ENCODE measurements around the gene LNPK. TPM values are rescaled to one million over a fixed set of nuclear protein-coding genes. Genes with fewer than 3 reads are reported as not detected.

LNPK gene
- total and polyA plus RNA-seq, 4 donors: 4.7 to 48.2 (median 16.7) TPM

DNA sequence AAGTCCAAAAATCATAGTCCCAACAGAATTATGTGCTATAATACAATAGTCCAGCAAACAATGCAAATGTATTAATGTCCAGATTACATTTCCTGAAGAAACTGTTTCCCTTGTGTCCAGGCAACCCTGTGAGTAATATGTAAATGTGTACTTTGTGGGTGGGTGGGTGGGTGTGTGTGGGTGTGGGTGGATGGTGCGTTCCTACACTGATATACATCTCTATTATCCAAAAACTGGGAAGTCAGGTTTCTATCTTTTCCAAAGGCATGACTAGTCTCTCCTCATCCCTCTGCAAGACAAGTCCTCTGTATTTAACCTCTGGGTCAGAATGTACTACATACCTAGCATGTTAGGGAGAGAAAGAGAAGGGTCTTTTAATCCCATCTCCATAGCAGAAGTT, 71.6 kb downstream of the LNPK start:
- Histone ChIP-seq H3K27ac (ENCODE audit: low read depth in 1 of 2, low read length in 1 of 2) (no peak overlapping the region), H3K4me1 (ENCODE audit: control insufficient read depth in 5 of 5, insufficient read depth in 5 of 5, low read length in 5 of 5) (peaks cover 0 to 11% (median 0%) of the 10 kb centered on the region in 5 donors), H3K4me3 (no peak overlapping the region), H3K27me3 (ENCODE audit: control insufficient read depth in 3 of 3, insufficient read depth in 3 of 3, low read length in 2 of 3) (no peaks in the 10 kb centered on the region), H3K36me3 (ENCODE audit: control insufficient read depth in 4 of 4, insufficient read depth in 4 of 4, low read length in 4 of 4) (peaks cover 2 to 8% (median 4%) of the 10 kb centered on the region in 4 donors), H3K9ac (ENCODE audit: insufficient read depth in 1 of 2, low read length in 2 of 2) (no peak overlapping the region), H3K9me3 (ENCODE audit: control insufficient read depth in 4 of 4, insufficient read depth in 3 of 4, low read length in 3 of 4) (no peaks in the 10 kb centered on the region)
- ATAC-seq (ENCODE audit: insufficient read depth, low FRiP score) (no peak), DNase-seq (no peak)
- 87 to 91% methylated on average over 1 of the region's 1 CpG for WGBS, 2 donors
- TF ChIP-seq, protein P1, sequence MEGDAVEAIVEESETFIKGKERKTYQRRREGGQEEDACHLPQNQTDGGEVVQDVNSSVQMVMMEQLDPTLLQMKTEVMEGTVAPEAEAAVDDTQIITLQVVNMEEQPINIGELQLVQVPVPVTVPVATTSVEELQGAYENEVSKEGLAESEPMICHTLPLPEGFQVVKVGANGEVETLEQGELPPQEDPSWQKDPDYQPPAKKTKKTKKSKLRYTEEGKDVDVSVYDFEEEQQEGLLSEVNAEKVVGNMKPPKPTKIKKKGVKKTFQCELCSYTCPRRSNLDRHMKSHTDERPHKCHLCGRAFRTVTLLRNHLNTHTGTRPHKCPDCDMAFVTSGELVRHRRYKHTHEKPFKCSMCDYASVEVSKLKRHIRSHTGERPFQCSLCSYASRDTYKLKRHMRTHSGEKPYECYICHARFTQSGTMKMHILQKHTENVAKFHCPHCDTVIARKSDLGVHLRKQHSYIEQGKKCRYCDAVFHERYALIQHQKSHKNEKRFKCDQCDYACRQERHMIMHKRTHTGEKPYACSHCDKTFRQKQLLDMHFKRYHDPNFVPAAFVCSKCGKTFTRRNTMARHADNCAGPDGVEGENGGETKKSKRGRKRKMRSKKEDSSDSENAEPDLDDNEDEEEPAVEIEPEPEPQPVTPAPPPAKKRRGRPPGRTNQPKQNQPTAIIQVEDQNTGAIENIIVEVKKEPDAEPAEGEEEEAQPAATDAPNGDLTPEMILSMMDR (IDR thresholded peaks at IDR 0.05; ENCODE audit: control extremely low read depth, extremely low read depth): no peak

- H3K27me3 ChIP-seq (ENCODE audit: control insufficient read depth in 3 of 3, insufficient read depth in 3 of 3, low read length in 2 of 3): no peaks in the 10 kb centered on the region
- no peak for DNase-seq
- TF ChIP-seq, protein P1 (IDR thresholded peaks at IDR 0.05; ENCODE audit: control extremely low read depth, extremely low read depth): no peak
- peak overlapping the region in 1 of 2 donors; percentile 1 for H3K27ac ChIP-seq (ENCODE audit: low read depth in 1 of 2, low read length in 1 of 2)
- ATAC-seq (ENCODE audit: insufficient read depth, low FRiP score): no peak
- peaks cover 3 to 7% (median 4%) of the 10 kb centered on the region in 4 donors for H3K36me3 ChIP-seq (ENCODE audit: control insufficient read depth in 4 of 4, insufficient read depth in 4 of 4, low read length in 4 of 4)
- no peak overlapping the region for H3K4me3 ChIP-seq
- H3K4me1 ChIP-seq (ENCODE audit: control insufficient read depth in 5 of 5, insufficient read depth in 5 of 5, low read length in 5 of 5): peaks cover 0 to 15% (median 0%) of the 10 kb centered on the region in 5 donors
- 87 to 89% methylated on average over 5 of the region's 5 CpGs for WGBS, 2 donors
- H3K9me3 ChIP-seq (ENCODE audit: control insufficient read depth in 4 of 4, insufficient read depth in 3 of 4, low read length in 3 of 4): no peaks in the 10 kb centered on the region
- no peak overlapping the region for H3K9ac ChIP-seq (ENCODE audit: insufficient read depth in 1 of 2, low read length in 2 of 2)
These were observed 72.2 kb downstream of the LNPK start for GRCh38 chr2:175929850-175930249.

GRCh38 chr2:175926272-175926671, 75.8 kb downstream of the LNPK start:
- Histone ChIP-seq H3K4me1 (ENCODE audit: control insufficient read depth in 5 of 5, insufficient read depth in 5 of 5, low read length in 5 of 5) (peaks cover 0 to 10% (median 0%) of the 10 kb centered on the region in 5 donors), H3K27ac (ENCODE audit: low read depth in 1 of 2, low read length in 1 of 2) (no peak overlapping the region), H3K27me3 (ENCODE audit: control insufficient read depth in 3 of 3, insufficient read depth in 3 of 3, low read length in 2 of 3) (no peaks in the 10 kb centered on the region), H3K9me3 (ENCODE audit: control insufficient read depth in 4 of 4, insufficient read depth in 3 of 4, low read length in 3 of 4) (no peaks in the 10 kb centered on the region), H3K9ac (ENCODE audit: insufficient read depth in 1 of 2, low read length in 2 of 2) (no peak overlapping the region), H3K4me3 (no peak overlapping the region), H3K36me3 (ENCODE audit: control insufficient read depth in 4 of 4, insufficient read depth in 4 of 4, low read length in 4 of 4) (peaks cover 3 to 7% (median 3%) of the 10 kb centered on the region in 4 donors)
- ATAC-seq (ENCODE audit: insufficient read depth, low FRiP score) (no peak), DNase-seq (no peak)
- TF ChIP-seq, protein P1 (IDR thresholded peaks at IDR 0.05; ENCODE audit: control extremely low read depth, extremely low read depth): no peak
- WGBS, 2 donors: 93 to 96% methylated on average over 2 of the region's 2 CpGs

- Histone ChIP-seq H3K9ac (ENCODE audit: insufficient read depth in 1 of 2, low read length in 2 of 2) (no peak overlapping the region), H3K9me3 (ENCODE audit: control insufficient read depth in 4 of 4, insufficient read depth in 3 of 4, low read length in 3 of 4) (no peaks in the 10 kb centered on the region), H3K4me1 (ENCODE audit: control insufficient read depth in 5 of 5, insufficient read depth in 5 of 5, low read length in 5 of 5) (peaks cover 0 to 8% (median 0%) of the 10 kb centered on the region in 5 donors), H3K36me3 (ENCODE audit: control insufficient read depth in 4 of 4, insufficient read depth in 4 of 4, low read length in 4 of 4) (peaks cover 0 to 3% (median under 1%) of the 10 kb centered on the region in 4 donors), H3K27me3 (ENCODE audit: control insufficient read depth in 3 of 3, insufficient read depth in 3 of 3, low read length in 2 of 3) (no peaks in the 10 kb centered on the region), H3K27ac (ENCODE audit: low read depth in 1 of 2, low read length in 1 of 2) (no peak overlapping the region), H3K4me3 (no peak overlapping the region)
- ATAC-seq (ENCODE audit: insufficient read depth, low FRiP score): no peak
- DNase-seq: no peak
- TF ChIP-seq, protein P1 (IDR thresholded peaks at IDR 0.05; ENCODE audit: control extremely low read depth, extremely low read depth): no peak
- WGBS, 2 donors: 96 to 97% methylated on average over 2 of the region's 2 CpGs
These were observed 79.9 kb downstream of the LNPK start for GRCh38 chr2:175922160-175922559.

Measured in lung (tissue), 12 donors.